Activated T-cell treated with anti-CD3 and anti-CD28 coated beads, Interleukin-2, amount 50 U/mL, for 72 hours (primary cell): ENCODE results near the gene DLGAP5. TPM values are rescaled to one million over a fixed set of nuclear protein-coding genes. Genes with fewer than 3 reads are reported as not detected.

ENCODE experiments used
- ATAC-seq, 2 donors: fragments of 150-1000 bp; cut with Tn5 transposase; replicated peaks in 1 of 2; 2 replicates each; pipeline ENCODE4 v1.10.0; 2021; ENCODE audit warnings: moderate library complexity in 2 of 2, mild to moderate bottlenecking in 1 of 2
- DNase-seq, 2 donors: peaks; one replicate each; pipeline ENCODE4 v3.0.0; 2021 to 2022; ENCODE audit warnings: mixed read lengths in 1 of 2
- H3K27ac Mint-ChIP-seq: one replicate; pipeline ENCODE4 v1.8.0; 2022; ENCODE audit warnings: mild to moderate bottlenecking, moderate library complexity, mixed read lengths
- H3K27me3 Mint-ChIP-seq: one replicate; pipeline ENCODE4 v1.8.0; 2022; ENCODE audit warnings: low read depth, mixed read lengths
- H3K36me3 Mint-ChIP-seq, 2 donors: one replicate each; pipeline ENCODE4 v1.8.0; 2022; ENCODE audit warnings: mixed read lengths in 2 of 2, mild to moderate bottlenecking in 1 of 2; ENCODE audit not compliant: insufficient read depth in 2 of 2
- H3K4me1 Mint-ChIP-seq: one replicate; pipeline ENCODE4 v1.8.0; 2022; ENCODE audit warnings: low read depth, mixed read lengths
- H3K4me3 Mint-ChIP-seq, 2 donors: one replicate each; pipeline ENCODE4 v1.8.0; 2022; ENCODE audit warnings: mild to moderate bottlenecking in 2 of 2, mixed read lengths in 2 of 2, moderate library complexity in 2 of 2
- H3K9me3 Mint-ChIP-seq, 2 donors: one replicate each; pipeline ENCODE4 v1.8.0; 2022; ENCODE audit warnings: mixed read lengths in 2 of 2
- total RNA-seq, 2 donors: library from RNA; stranded (reverse); gene quantifications; one replicate each; pipeline ENCODE4 v1.2.3, GENCODE V29; 2022

DLGAP5 gene
- total RNA-seq, 2 donors from 2014 or later, result 58.2 to 68.2 TPM

- no peaks in the 10 kb centered on the region for H3K9me3 Mint-ChIP-seq
- peaks cover under 1% of the 10 kb centered on the region for H3K27me3 Mint-ChIP-seq
- DNase-seq, result peak; percentile 58 to 62
- H3K4me1 Mint-ChIP-seq, result peaks cover 34% of the 10 kb centered on the region
- peak; percentile 92 to 96 for ATAC-seq
- peaks cover 5 to 8% of the 10 kb centered on the region in 2 donors for H3K36me3 Mint-ChIP-seq
- H3K4me3 Mint-ChIP-seq, result peak overlapping the region; percentile 37 to 62
- peak overlapping the region; percentile 38 for H3K27ac Mint-ChIP-seq
Measured at GRCh38 chr14:55107766-55108554, 83.4 kb downstream of the DLGAP5 start.

DNA sequence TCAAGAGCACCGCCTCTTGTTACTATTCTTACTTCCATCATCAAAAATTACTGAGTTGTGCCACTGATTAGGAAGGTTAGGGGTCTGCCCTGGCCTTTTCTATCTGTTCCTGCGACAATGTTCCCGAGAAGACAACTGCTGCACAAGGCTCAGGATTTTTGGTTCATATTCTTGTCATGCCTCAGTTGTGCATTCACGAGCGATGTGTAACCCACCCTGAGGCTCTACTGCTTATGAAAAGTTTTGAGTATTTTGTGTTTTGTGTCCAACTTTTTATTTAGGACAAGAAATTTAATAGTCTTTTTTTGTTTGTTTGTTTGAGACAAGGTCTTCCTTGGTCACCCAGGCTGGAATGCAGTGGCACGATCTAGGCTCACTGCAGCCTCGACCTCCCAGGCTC, 85.4 kb downstream of the DLGAP5 start:
- Mint-ChIP-seq H3K4me1 (peaks cover 48% of the 10 kb centered on the region), H3K27ac (peak overlapping the region; percentile 72), H3K27me3 (no peaks in the 10 kb centered on the region), H3K36me3 (peaks cover 5 to 8% of the 10 kb centered on the region in 2 donors), H3K9me3 (no peaks in the 10 kb centered on the region), H3K4me3 (no peak overlapping the region)
- ATAC-seq (no peak), DNase-seq (no peak)

DNA sequence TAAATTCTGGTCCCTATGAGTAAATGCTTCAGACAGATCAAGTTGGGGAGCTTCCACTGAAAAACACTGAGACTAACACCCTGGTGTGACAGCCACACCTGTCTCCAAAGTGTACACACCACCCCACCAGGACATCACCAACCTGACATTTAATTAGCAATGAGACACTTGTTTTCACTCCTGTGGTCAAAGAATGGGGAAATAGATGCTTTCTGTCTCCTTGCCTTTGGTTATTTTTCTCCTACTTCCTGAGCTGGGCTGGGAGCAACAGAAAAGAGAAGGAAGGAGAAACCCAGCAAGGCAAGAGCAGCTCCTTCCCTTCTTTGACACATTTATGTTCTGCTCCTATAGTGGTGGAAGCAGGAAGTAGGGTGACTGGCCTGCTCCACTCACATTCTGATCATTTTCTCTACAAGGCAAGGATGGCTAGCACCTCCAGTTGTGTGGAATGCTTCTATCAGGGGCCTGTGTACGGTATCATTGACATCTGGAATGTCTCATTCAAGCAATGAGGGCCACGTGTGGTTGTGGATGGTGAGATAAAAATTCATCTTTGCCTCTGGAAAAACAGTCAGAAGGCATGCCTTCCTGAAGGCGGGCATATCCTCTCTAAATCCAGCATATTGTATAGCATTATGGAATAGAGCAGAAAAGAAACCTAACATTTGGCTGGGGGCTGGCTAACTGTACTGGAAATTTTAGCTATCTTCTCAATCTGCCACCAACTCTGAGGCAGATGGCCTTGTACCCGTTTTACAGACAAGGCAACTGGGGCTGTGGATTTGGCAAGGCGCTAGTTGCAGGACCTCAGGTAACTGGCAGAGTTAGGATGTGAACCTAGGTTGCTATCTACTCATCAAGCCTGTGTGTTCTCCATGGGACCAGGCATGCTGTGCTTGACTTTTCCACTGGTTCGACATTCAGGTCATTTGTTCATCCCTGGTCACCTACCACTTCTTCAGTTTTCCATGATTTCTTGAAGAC, 87.1 kb downstream of the DLGAP5 start:
- peaks cover 54% of the 10 kb centered on the region for H3K4me1 Mint-ChIP-seq
- peak overlapping the region in 1 of 2 donors; percentile 98 for H3K4me3 Mint-ChIP-seq
- peak overlapping the region; percentile 1 for H3K27ac Mint-ChIP-seq
- peaks cover 5 to 8% of the 10 kb centered on the region in 2 donors for H3K36me3 Mint-ChIP-seq
- H3K9me3 Mint-ChIP-seq, result no peaks in the 10 kb centered on the region
- no peaks in the 10 kb centered on the region for H3K27me3 Mint-ChIP-seq
- ATAC-seq (no peak), DNase-seq (no peak)

- ATAC-seq, result peak; percentile 62 to 66
- Mint-ChIP-seq H3K36me3 (peaks cover 6 to 8% of the 10 kb centered on the region in 2 donors), H3K4me3 (peak overlapping the region; percentile 87 to 98), H3K27ac (peak overlapping the region; percentile 95), H3K4me1 (peaks cover 51% of the 10 kb centered on the region), H3K9me3 (no peaks in the 10 kb centered on the region), H3K27me3 (no peaks in the 10 kb centered on the region)
- peak; percentile 70 to 71 for DNase-seq
Measured at GRCh38 chr14:55103005-55103640, 88.3 kb downstream of the DLGAP5 start.

DNA sequence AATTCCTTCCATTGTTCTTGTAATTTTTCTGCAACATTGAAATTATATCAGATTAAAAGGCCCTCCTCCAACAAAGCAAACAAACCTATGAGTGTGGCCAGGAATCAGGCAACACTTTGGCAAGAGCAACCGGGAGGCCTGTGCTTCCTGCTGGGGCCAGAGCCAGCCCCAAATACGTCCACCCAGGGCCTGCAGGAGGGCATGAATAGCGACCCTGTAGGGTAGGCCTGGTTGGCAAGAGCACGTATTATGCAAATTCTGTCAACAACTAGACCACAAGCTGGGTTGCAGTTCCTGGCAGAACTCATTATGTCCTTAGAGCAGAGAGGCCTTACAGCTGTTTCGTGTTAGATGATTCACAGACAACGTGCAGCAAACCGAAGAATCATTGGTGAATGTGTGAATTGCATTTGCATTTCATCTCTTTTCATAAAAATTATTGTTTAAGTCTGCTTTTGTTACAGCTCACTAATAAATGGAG, 89.2 kb downstream of the DLGAP5 start:
- H3K4me3 Mint-ChIP-seq, result peak overlapping the region; percentile 87 to 98
- peaks cover 52% of the 10 kb centered on the region for H3K4me1 Mint-ChIP-seq
- peak; percentile 64 to 71 for DNase-seq
- H3K27ac Mint-ChIP-seq, result peak overlapping the region; percentile 95
- H3K36me3 Mint-ChIP-seq, result peaks cover 6 to 8% of the 10 kb centered on the region in 2 donors
- H3K9me3 Mint-ChIP-seq, result no peaks in the 10 kb centered on the region
- H3K27me3 Mint-ChIP-seq, result no peaks in the 10 kb centered on the region
- peak; percentile 73 to 74 for ATAC-seq

DNA sequence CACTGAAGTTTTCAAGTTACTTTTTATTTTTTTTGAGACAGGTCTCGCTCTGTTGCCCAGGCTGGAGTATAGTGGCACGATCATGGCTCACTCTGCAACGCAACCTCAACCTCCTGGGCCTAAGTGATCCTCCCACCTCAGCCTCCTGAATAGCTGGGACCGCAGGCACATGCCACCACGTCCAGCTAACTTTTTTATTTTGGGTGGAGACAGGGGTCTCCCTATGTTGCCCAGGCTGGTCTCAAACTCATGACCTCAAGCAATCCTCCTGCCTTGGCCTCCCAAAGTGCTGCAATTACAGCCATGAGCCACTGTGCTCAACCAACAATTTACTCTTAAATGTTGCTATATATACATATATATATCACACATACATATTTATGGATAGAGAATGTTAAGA, 89.7 kb downstream of the DLGAP5 start:
- peak overlapping the region in 1 of 2 donors; percentile 98 for H3K4me3 Mint-ChIP-seq
- H3K9me3 Mint-ChIP-seq, result no peaks in the 10 kb centered on the region

DNA sequence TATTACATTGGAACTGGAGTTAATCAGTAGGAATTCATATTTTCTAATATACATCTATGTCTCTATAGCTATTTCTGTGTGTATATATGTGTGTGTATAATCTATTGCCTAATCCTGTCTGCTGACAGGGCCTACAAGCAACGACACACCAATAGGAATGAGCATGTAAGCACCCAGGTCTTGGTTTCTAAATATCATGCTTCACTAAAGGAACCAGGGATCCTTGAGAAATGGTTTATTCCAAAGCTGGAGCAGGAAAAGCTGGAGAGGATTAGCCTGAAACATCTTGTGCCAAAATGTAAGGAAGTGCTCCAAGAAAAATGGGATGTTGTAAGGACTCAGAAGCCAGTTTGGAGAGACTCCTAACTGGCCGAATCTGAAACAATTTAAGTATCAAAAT, 91.6 kb downstream of the DLGAP5 start:
- peaks cover 5 to 6% of the 10 kb centered on the region in 2 donors for H3K36me3 Mint-ChIP-seq
- H3K9me3 Mint-ChIP-seq, result no peaks in the 10 kb centered on the region
- H3K27me3 Mint-ChIP-seq, result no peaks in the 10 kb centered on the region
- H3K4me1 Mint-ChIP-seq, result peaks cover 56% of the 10 kb centered on the region
- H3K4me3 Mint-ChIP-seq, result no peak overlapping the region
- DNase-seq, result no peak
- H3K27ac Mint-ChIP-seq, result no peak overlapping the region
- ATAC-seq, result no peak

More for the DNA sequence above, 89.7 kb downstream of the DLGAP5 start:
- H3K36me3 Mint-ChIP-seq, result peaks cover 6 to 8% of the 10 kb centered on the region in 2 donors
- peaks cover 56% of the 10 kb centered on the region for H3K4me1 Mint-ChIP-seq
- ATAC-seq (no peak), DNase-seq (no peak)
- H3K27ac Mint-ChIP-seq, result no peak overlapping the region
- no peaks in the 10 kb centered on the region for H3K27me3 Mint-ChIP-seq

DNA sequence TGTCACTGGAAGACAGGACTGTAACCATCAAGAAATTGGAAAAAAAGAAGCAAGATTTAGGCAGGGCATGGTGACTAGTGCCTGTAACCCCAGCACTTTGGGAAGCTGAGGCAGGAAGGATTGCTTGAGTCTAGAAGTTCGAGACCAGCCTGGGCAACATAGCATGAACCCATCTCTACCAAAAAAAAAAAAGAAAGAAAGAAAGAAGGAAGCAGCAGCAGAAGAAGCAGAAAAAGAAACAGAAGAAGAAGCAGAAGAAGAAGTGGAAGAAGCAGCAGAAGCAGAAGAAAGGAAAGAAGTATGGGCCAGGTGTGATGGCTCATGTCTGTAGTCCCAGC, 92.9 kb downstream of the DLGAP5 start:
- peak overlapping the region; percentile 49 for H3K27ac Mint-ChIP-seq
- no peaks in the 10 kb centered on the region for H3K27me3 Mint-ChIP-seq
- peak overlapping the region; percentile 51 to 59 for H3K4me3 Mint-ChIP-seq
- peaks cover 48% of the 10 kb centered on the region for H3K4me1 Mint-ChIP-seq
- ATAC-seq, result no peak
- peaks cover 0 to 1% of the 10 kb centered on the region in 2 donors for H3K36me3 Mint-ChIP-seq
- no peak for DNase-seq
- H3K9me3 Mint-ChIP-seq, result no peaks in the 10 kb centered on the region

Other genes starting within 250 kb of the DLGAP5 start
- 10 to 100 TPM; 43.7 to 50.7 TPM for gene WDHD1, start 164.5 kb downstream of the DLGAP5 start, total RNA-seq
- gene SOCS4, start 164.3 kb downstream of the DLGAP5 start, total RNA-seq, result 10 to 100 TPM; 25.9 to 27.0 TPM
- 10 to 100 TPM; 90.9 to 91.4 TPM for gene MAPK1IP1L, start 139.9 kb downstream of the DLGAP5 start, total RNA-seq
- 10 to 100 TPM; 13.9 to 22.3 TPM for gene LGALS3, start 62.3 kb downstream of the DLGAP5 start, total RNA-seq
- gene FBXO34, start 79.8 kb upstream of the DLGAP5 start, total RNA-seq, result 10 to 100 TPM; 28.8 to 29.9 TPM
- gene ATG14, start 220.2 kb upstream of the DLGAP5 start, total RNA-seq, result 1 to 10 TPM; 5.7 to 6.4 TPM
- not detected for gene TBPL2, start 249.0 kb upstream of the DLGAP5 start, total RNA-seq